NB4 (cell line): ENCODE results near the gene SLC17A7.

ENCODE experiments used
- POLR2A ChIP-seq: IDR thresholded peaks from 2 replicates; pipeline ENCODE4 v1.6.1; 2011; ENCODE audit warnings: mild to moderate bottlenecking; ENCODE audit not compliant: insufficient read length; ENCODE audit errors: extremely low read depth
- TF ChIP-seq, protein P1 (sequence below): IDR thresholded peaks from one replicate; pipeline ENCODE4 v1.5.1; 2012; ENCODE audit warnings: low read depth, low read length

DNA sequence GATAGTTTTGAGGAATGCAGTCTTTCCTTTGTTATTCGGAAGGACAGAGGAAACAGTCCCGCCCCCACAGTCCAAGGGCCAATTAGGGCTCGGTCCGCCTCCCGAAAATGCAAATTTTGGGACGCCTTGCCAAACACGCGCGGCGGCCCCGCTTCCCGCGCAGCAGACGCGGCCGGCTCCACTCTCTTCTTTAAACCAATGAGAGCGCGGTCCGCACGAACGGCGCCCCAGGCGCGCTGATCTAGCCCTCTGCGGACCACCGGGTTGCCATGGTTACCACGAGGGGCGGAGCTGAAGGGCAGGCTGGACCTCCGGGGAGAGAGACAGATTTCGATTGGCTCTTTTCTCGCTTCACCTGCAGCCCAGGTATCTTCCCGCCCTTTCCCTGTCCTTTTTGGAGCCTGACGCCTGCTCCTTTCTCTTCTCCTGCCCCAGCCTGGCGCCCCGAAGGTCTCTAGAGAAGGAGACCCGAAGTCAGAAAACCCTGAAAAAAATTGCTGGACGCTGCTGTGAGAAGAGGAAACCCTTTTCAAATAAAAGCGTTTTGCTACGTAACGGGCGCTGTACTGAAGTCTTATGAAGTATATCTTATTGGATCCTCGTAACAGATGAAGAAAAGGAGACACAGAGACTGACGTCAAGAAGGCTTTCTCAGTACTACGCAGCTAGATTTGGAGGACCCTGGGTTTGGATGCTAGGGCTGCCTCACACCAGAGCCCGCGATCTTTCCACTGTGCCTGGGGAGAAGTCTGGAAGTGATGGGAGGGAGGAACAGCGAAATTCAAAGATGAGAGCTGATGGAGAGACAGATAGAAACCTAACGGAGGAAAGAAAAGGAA, 20.1 kb downstream of the SLC17A7 start:
- TF ChIP-seq, protein P1, sequence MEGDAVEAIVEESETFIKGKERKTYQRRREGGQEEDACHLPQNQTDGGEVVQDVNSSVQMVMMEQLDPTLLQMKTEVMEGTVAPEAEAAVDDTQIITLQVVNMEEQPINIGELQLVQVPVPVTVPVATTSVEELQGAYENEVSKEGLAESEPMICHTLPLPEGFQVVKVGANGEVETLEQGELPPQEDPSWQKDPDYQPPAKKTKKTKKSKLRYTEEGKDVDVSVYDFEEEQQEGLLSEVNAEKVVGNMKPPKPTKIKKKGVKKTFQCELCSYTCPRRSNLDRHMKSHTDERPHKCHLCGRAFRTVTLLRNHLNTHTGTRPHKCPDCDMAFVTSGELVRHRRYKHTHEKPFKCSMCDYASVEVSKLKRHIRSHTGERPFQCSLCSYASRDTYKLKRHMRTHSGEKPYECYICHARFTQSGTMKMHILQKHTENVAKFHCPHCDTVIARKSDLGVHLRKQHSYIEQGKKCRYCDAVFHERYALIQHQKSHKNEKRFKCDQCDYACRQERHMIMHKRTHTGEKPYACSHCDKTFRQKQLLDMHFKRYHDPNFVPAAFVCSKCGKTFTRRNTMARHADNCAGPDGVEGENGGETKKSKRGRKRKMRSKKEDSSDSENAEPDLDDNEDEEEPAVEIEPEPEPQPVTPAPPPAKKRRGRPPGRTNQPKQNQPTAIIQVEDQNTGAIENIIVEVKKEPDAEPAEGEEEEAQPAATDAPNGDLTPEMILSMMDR: no peak
- no peak for TF ChIP-seq POLR2A
